OCI-LY7 (cell line): ENCODE results near the gene RBM4. TPM values are rescaled to one million over a fixed set of nuclear protein-coding genes. Genes with fewer than 3 reads are reported as not detected.

Source experiments
- BruUV-seq: library from RNA; stranded (reverse); fragments of 400-500 nt; replicated peaks from 2 replicates; lab custom pipeline; 2021; lab: Mats Ljungman, UMichigan
- CTCF ChIA-PET: fragments of 300-600 bp; sonication (Branson Sonifier 250); formaldehyde crosslinking; loops from one replicate; lab custom pipeline; 2022; ENCODE audit warnings: antibody characterized with exemption; ENCODE audit not compliant: unreplicated experiment; lab: Charles Lee
- POLR2A ChIA-PET: fragments of 300-600 bp; sonication (Branson Sonifier 250); formaldehyde crosslinking; loops from one replicate; lab custom pipeline; 2022; ENCODE audit warnings: antibody characterized with exemption; lab: Charles Lee
- DNase-seq: peaks from one replicate; pipeline ENCODE4 v3.0.0-alpha.2; 2015; ENCODE audit warnings: low spot score
- H2AFZ ChIP-seq: fragments of 200-600 bp; sonication (generic), shearing (Covaris generic); 2 replicates; pipeline ENCODE4 v1.6.1; 2014; ENCODE audit warnings: mild to moderate bottlenecking, antibody characterized with exemption, low read length, moderate library complexity
- H3K27ac ChIP-seq: fragments of 200-600 bp; sonication (generic); 2 replicates; pipeline ENCODE4 v1.5.1; 2014; ENCODE audit warnings: mixed run types, low read depth, mild to moderate bottlenecking, moderate library complexity, low read length, inconsistent platforms; ENCODE audit not compliant: poor library complexity, severe bottlenecking
- H3K36me3 ChIP-seq: fragments of 200-600 bp; sonication (generic); 2 replicates; pipeline ENCODE4 v1.6.1; 2014; ENCODE audit warnings: mild to moderate bottlenecking, antibody characterized with exemption, low read length, moderate library complexity, mixed read lengths; ENCODE audit not compliant: insufficient read depth
- H3K4me1 ChIP-seq: fragments of 200-600 bp; sonication (generic); 2 replicates; pipeline ENCODE4 v1.5.1; 2014; ENCODE audit warnings: mild to moderate bottlenecking, low read length; ENCODE audit not compliant: insufficient read depth, poor library complexity, severe bottlenecking
- H3K4me2 ChIP-seq: fragments of 200-600 bp; sonication (generic); 2 replicates; pipeline ENCODE4 v1.6.1; 2014; ENCODE audit warnings: mild to moderate bottlenecking, low read length
- H3K4me3 ChIP-seq: fragments of 200-600 bp; sonication (generic); 2 replicates; pipeline ENCODE4 v1.5.1; 2014; ENCODE audit warnings: mild to moderate bottlenecking, low read depth, low read length; ENCODE audit not compliant: poor library complexity, severe bottlenecking
- H3K79me2 ChIP-seq: fragments of 200-600 bp; sonication (generic); 2 replicates; pipeline ENCODE4 v1.6.1; 2016; ENCODE audit warnings: low read depth, mild to moderate bottlenecking, low read length, moderate library complexity, mixed read lengths; ENCODE audit not compliant: insufficient read depth
- H3K9me2 ChIP-seq: fragments of 200-600 bp; sonication (generic); 2 replicates; pipeline ENCODE4 v1.6.1; 2016; ENCODE audit warnings: mild to moderate bottlenecking, low read length, mixed read lengths; ENCODE audit not compliant: insufficient read depth
- H3K9me3 ChIP-seq: fragments of 200-600 bp; sonication (generic); 2 replicates; pipeline ENCODE4 v1.6.1; 2014; ENCODE audit warnings: mild to moderate bottlenecking, mixed run types, low read length, mixed read lengths
- H4K20me1 ChIP-seq: fragments of 200-600 bp; sonication (generic); 2 replicates; pipeline ENCODE4 v1.6.1; 2014; ENCODE audit warnings: mild to moderate bottlenecking, antibody characterized with exemption, low read length, moderate library complexity, mixed read lengths; ENCODE audit not compliant: insufficient read depth
- CTCF ChIP-seq: fragments of 200-600 bp; sonication (generic); conservative IDR thresholded peaks from 2 replicates; pipeline ENCODE4 v1.5.1; 2014; ENCODE audit warnings: mild to moderate bottlenecking, antibody characterized with exemption, low read length, moderate library complexity, mixed read lengths
- EZH2phosphoT487 ChIP-seq: fragments of 200-600 bp; sonication (generic); IDR thresholded peaks from 2 replicates; pipeline ENCODE4 v1.6.1; 2018; ENCODE audit warnings: low read depth, borderline replicate concordance, mild to moderate bottlenecking, mixed run types, antibody characterized with exemption, low read length, moderate library complexity, mixed read lengths
- intact Hi-C: fragments of 100-400 bp; cut with micrococcal nuclease; formaldehyde crosslinking; loops from one replicate; pipeline ENCODE4 v1.10.0; 2022; ENCODE audit not compliant: unreplicated experiment
- total RNA-seq, 2 experiments: library from RNA; depleted of rRNA in 1 of 2; stranded (reverse); fragments of >200 nt in 1 of 2; shearing (Covaris generic) in 1 of 2; gene quantifications; 2 replicates each; pipeline ENCODE4 v1.2.3, GENCODE V29; 2014 to 2022

The RBM4 gene
- total RNA-seq, 2 experiments from 2014 or later: 66.0 to 139 TPM

DNA sequence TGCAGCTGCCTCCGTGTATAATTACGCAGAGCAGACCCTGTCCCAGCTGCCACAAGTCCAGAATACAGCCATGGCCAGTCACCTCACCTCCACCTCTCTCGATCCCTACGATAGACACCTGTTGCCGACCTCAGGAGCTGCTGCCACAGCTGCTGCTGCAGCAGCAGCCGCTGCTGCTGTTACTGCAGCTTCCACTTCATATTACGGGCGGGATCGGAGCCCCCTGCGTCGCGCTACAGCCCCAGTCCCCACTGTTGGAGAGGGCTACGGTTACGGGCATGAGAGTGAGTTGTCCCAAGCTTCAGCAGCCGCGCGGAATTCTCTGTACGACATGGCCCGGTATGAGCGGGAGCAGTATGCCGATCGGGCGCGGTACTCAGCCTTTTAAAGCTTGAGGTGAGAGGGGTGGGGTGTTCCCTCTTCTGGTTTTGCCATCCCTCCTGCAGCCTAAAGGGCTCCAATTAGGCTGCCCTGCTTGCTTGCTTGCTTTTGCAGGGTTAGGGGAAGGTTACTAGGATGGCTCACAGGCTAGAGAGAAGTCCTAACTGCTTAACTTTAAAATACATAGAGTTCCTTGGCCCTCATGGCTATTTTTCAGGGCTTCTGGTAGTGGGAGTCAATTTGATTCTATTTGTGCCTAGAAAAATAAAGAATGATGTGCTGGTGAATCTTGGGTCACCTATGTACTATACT, 5.4 kb downstream of the RBM4 start:
- peak overlapping the region; percentile 20; the same call in 1 of the 2 replicates for H3K4me2 ChIP-seq
- no peak overlapping the region for H3K27ac ChIP-seq
- peaks cover 42% of the 10 kb centered on the region for H3K4me1 ChIP-seq
- POLR2A ChIA-PET: interaction anchor here (0.6 to 1.1 kb wide), 4 partner anchors 16 to 49 kb away, joined by 3 to 4 read pairs (median 3); partner anchors contain the start of gene RBM4B
- TF ChIP-seq CTCF (no peak), EZH2phosphoT487 (no peak)
- DNase-seq: no peak
- intact Hi-C loops: no loop called here
- CTCF ChIA-PET: interaction anchor here (0.8 kb wide), 1 partner anchor 35 kb away, joined by 4 read pairs; no protein-coding TSS in a partner anchor
- H2AFZ ChIP-seq: no peak overlapping the region
- H3K36me3 ChIP-seq: peaks cover 100% of the 10 kb centered on the region
- no peaks in the 10 kb centered on the region for H3K9me2 ChIP-seq
- H4K20me1 ChIP-seq: peaks cover 60% of the 10 kb centered on the region
- BruUV-seq: no TSS peak
- H3K79me2 ChIP-seq: peaks cover 100% of the 10 kb centered on the region
- no peak overlapping the region for H3K4me3 ChIP-seq
- no peaks in the 10 kb centered on the region for H3K9me3 ChIP-seq

GRCh38 chr11:66646828-66647227, 8.3 kb downstream of the RBM4 start:
- Histone ChIP-seq H3K9me2 (no peaks in the 10 kb centered on the region), H3K79me2 (peaks cover 94% of the 10 kb centered on the region), H3K36me3 (peaks cover 100% of the 10 kb centered on the region), H2AFZ (no peak overlapping the region), H3K27ac (no peak overlapping the region), H3K4me2 (no peak overlapping the region), H4K20me1 (peaks cover 35% of the 10 kb centered on the region), H3K4me1 (peaks cover 17% of the 10 kb centered on the region), H3K4me3 (no peak overlapping the region), H3K9me3 (no peaks in the 10 kb centered on the region)
- intact Hi-C loops: no loop called here
- no peak for DNase-seq
- BruUV-seq: TSS peak; percentile 18
- no peak for TF ChIP-seq EZH2phosphoT487
- ChIA-PET CTCF (no interaction called here), POLR2A (interaction anchor here (0.9 to 1.3 kb wide), 3 partner anchors 9 to 30 kb away, joined by 3 to 4 read pairs (median 3); partner anchors contain the start of genes RBM14 and RBM4)

DNA sequence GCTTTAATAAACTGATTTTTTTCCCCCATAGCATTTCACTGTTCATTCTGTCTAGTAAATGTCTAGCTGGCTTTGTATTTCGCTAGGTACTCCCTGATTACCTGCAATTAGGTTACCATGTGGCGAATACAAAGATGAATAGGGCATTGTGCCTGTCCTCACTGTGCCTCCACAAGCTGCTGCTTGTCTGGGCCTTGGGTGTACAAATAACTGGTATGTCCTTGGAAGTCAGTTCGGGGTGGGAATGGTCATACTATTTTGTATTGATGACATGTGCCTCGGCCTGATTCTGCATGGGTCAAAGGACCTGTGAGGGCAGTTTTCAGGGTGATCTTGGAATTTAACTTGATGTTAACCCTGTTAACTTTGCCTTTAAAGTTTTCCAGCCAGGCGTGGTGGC, 11.4 kb downstream of the RBM4 start:
- H2AFZ ChIP-seq: no peak overlapping the region
- no peak overlapping the region for H3K4me3 ChIP-seq
- ChIA-PET CTCF (no interaction called here), POLR2A (interaction anchor here (2.2 kb wide), 1 partner anchor 10 kb away, joined by 10 read pairs; the partner anchor contains the start of gene RBM4)
- H3K4me1 ChIP-seq: no peaks in the 10 kb centered on the region
- intact Hi-C loops: no loop called here
- no peak for TF ChIP-seq EZH2phosphoT487
- no peak for TF ChIP-seq CTCF
- H3K36me3 ChIP-seq: peaks cover 99% of the 10 kb centered on the region
- peaks cover 10% of the 10 kb centered on the region; the same call in 1 of the 2 replicates for H4K20me1 ChIP-seq
- H3K9me2 ChIP-seq: no peaks in the 10 kb centered on the region
- no peak overlapping the region for H3K4me2 ChIP-seq
- BruUV-seq: no TSS peak
- peaks cover 68% of the 10 kb centered on the region for H3K79me2 ChIP-seq
- no peaks in the 10 kb centered on the region for H3K9me3 ChIP-seq
- no peak overlapping the region for H3K27ac ChIP-seq
- no peak for DNase-seq
